Spinal cord (tissue), 10 donors: ENCODE data around the gene CD38. TPM values are rescaled to one million over a fixed set of nuclear protein-coding genes. Genes with fewer than 3 reads are reported as not detected.
"Not testable (repeated sequence)": the region's sequence is repeated elsewhere in the genome, so short reads cannot be mapped to it uniquely, and the experiment has no call there.

Source experiments
- DNase-seq, 6 donors: peaks; one replicate each; pipeline versions ENCODE4 v3.0.0 to v3.0.0-alpha.2; 2013 to 2015; ENCODE audit warnings: low spot score in 6 of 6, low read depth in 4 of 6
- H3K27ac ChIP-seq: one replicate; pipeline ENCODE4 v1.5.1; 2013; ENCODE audit warnings: low read depth, low read length, control low read depth
- H3K27me3 ChIP-seq: one replicate; pipeline ENCODE4 v1.6.1; 2013; ENCODE audit warnings: low read length; ENCODE audit not compliant: control insufficient read depth, insufficient read depth
- H3K36me3 ChIP-seq: one replicate; pipeline ENCODE4 v1.6.1; 2013; ENCODE audit warnings: low read length; ENCODE audit not compliant: control insufficient read depth, insufficient read depth
- H3K4me1 ChIP-seq: one replicate; pipeline ENCODE4 v1.6.1; 2013; ENCODE audit warnings: low read length; ENCODE audit not compliant: control insufficient read depth, insufficient read depth
- H3K4me3 ChIP-seq: one replicate; pipeline ENCODE4 v1.5.1; 2013; ENCODE audit warnings: low read depth, low read length, control low read depth
- H3K9me3 ChIP-seq: one replicate; pipeline ENCODE4 v1.6.1; 2013; ENCODE audit warnings: low read length; ENCODE audit not compliant: control insufficient read depth, insufficient read depth
- WGBS: methylation state at CpG from one replicate; pipeline ENCODE4 v1.1.5; 2013; ENCODE audit warnings: missing lambda C conversion rate; ENCODE audit not compliant: insufficient coverage; 5-methylcytosine and 5-hydroxymethylcytosine counted together
- polyA plus RNA-seq, 2 donors: library from polyadenylated mRNA; unstranded; fragments of 120-200 nt; gene quantifications; one replicate each; pipeline ENCODE4 v1.2.1, GENCODE V29; 2013; ENCODE audit not compliant: insufficient read length in 2 of 2
- total RNA-seq, 2 donors: library from RNA; depleted of rRNA in 1 of 2; stranded (reverse); fragments of 120-200 nt in 1 of 2; fragments of >200 nt in 1 of 2; gene quantifications; one replicate each; pipeline versions ENCODE4 v1.2.3 to v1.2.4, GENCODE V29; 2013 to 2014
- donor health status: healthy.

CD38 gene
- total and polyA plus RNA-seq, 4 donors: 3.0 to 8.2 (median 5.1) TPM

DNA sequence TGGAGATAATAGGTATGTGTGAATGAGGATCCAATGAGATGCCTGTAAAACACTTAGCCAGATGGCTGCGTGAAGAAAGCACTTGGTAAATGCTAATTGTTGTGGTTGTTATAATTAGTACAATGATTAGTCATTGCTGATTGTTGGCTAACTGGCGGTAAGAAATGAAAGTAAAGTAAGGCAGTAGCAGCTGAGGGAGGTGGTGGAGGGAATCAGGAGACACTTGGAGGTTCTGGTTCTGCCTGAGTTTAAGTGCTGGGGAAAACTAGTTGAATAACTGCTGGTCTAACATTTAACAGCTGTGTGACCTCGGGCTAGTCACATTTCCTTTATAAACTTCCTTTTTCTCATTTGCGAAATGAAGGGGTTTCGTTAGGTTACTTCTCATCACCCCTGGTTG lies 30.9 kb downstream of the CD38 start:
- H3K27ac ChIP-seq: no peak overlapping the region
- H3K4me1 ChIP-seq: no peaks in the 10 kb centered on the region
- DNase-seq: no peak
- H3K36me3 ChIP-seq: no peaks in the 10 kb centered on the region
- no peaks in the 10 kb centered on the region for H3K27me3 ChIP-seq
- H3K9me3 ChIP-seq: no peaks in the 10 kb centered on the region
- H3K4me3 ChIP-seq: no peak overlapping the region
- WGBS: 75% methylated on average over 2 of the region's 5 CpGs

DNA sequence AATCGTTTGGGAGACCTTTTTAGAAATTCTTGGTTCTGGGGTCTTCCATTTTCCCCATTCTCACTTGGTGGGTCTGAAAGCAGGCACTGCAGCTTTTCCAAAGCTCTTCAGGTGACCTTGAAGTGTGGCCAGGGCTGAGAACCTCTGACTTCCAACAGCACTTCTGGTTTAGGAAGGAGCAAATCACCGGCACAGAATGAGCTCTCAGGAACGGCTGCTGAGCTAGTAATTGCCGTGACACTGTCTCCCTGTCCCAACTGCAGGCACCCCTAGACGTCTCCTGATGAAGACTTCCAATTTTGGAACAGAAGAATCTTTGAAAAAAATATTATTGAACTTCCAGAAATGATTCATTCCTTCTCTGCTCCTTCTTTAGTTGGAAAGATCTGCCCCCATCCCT lies 31.3 kb downstream of the CD38 start:
- Histone ChIP-seq H3K36me3 (no peaks in the 10 kb centered on the region), H3K4me1 (no peaks in the 10 kb centered on the region), H3K27ac (no peak overlapping the region), H3K4me3 (no peak overlapping the region), H3K9me3 (no peaks in the 10 kb centered on the region), H3K27me3 (no peaks in the 10 kb centered on the region)
- DNase-seq: no peak
- 78% methylated on average over 3 of the region's 5 CpGs for WGBS

DNA sequence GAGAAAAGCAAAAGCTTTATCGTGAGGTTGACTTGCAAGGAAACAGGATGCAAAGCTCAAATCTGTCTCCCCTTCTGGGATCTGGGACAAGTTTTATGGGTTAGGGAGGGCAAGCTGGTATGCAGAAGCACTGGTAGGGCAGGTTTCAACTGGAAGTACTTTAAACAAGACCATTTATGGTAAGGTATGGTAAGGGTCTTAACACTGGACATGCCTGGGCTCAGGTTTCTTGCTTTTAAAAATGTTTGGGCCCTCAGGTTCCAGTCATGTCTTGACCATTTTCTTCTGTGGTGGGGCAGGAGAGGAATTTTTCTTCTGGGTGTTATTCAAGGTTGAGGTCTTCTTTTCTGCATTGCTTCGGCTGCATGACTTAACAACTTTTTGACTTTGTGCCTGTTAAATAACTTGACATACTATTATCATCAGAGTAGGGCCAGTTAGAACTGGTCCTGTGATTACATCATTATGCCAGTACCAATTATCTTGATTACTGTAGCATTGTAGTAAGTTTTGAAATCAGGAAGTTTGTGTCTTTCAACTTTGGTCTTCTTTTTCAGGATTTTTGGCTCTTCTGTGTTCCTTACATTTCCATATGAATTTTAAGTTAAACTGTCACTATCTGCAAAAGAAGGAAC lies 33.7 kb downstream of the CD38 start:
- H3K27ac ChIP-seq: no peak overlapping the region
- WGBS: 82% methylated on average over 1 of the region's 2 CpGs
- no peaks in the 10 kb centered on the region for H3K36me3 ChIP-seq
- DNase-seq: no peak
- H3K4me1 ChIP-seq: no peaks in the 10 kb centered on the region
- no peak overlapping the region for H3K4me3 ChIP-seq
- no peaks in the 10 kb centered on the region for H3K27me3 ChIP-seq
- no peaks in the 10 kb centered on the region for H3K9me3 ChIP-seq

DNA sequence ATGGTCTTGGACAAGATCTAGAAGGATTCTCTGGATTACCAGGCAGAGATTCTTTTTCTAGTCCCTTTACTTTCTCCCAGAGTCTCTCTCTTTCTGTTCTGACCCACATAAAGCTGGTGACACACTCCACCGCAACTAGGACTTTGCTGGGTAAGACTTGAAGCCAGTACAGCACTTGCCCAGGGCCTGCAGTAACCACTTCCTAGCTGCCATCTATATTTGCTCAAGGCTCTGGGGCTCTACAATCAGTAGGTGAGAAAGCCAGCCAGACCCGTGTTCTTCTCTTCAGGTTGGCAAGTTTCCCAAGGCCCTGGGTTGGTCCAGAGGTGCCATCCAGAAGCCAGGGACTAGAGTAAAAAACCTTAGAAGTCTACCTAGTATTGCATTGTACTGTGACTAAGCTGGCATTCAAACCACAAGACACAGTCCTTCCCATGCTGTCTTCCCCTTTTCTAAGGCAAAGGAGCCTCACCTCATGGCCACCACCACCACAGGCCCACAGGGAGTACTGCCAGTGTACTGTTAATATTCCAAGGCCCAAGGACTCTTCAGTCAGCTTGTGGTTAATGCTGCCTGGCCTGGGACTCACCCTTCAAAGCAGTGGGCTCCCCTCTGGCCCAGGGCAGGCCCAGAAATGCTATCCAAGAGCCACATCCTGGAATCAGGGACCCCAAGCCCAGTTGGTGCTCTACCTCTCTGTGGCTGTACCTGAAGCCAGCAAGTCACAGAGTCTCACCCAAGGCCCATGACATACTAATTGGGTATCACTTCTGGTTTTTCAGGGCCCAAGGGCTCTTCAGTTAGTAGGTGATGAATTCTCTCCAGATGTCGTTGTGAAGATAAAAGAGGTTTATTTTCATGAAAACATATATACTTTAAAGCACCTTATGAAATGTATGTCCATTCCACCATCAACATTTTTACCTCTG lies 54.7 kb downstream of the CD38 start:
- no peak overlapping the region for H3K4me3 ChIP-seq
- no peak overlapping the region for H3K27ac ChIP-seq
- WGBS: 96% methylated on average over 2 of the region's 3 CpGs
- DNase-seq: no peak
- no peaks in the 10 kb centered on the region for H3K9me3 ChIP-seq
- H3K27me3 ChIP-seq: no peaks in the 10 kb centered on the region
- H3K36me3 ChIP-seq: no peaks in the 10 kb centered on the region
- no peaks in the 10 kb centered on the region for H3K4me1 ChIP-seq

GRCh38 chr4:15833801-15834200 lies 55.7 kb downstream of the CD38 start:
- Histone ChIP-seq H3K4me1 (no peaks in the 10 kb centered on the region), H3K27me3 (no peaks in the 10 kb centered on the region), H3K9me3 (no peaks in the 10 kb centered on the region), H3K4me3 (no peak overlapping the region), H3K36me3 (no peaks in the 10 kb centered on the region), H3K27ac (no peak overlapping the region)
- DNase-seq: no peak
- WGBS: no CpG with 5 or more reads among the region's 1 CpG

- Histone ChIP-seq H3K27me3 (no peaks in the 10 kb centered on the region), H3K4me3 (no peak overlapping the region), H3K27ac (no peak overlapping the region), H3K36me3 (no peaks in the 10 kb centered on the region), H3K4me1 (no peaks in the 10 kb centered on the region), H3K9me3 (no peaks in the 10 kb centered on the region)
- DNase-seq: no peak
These were observed 58.2 kb downstream of the CD38 start for GRCh38 chr4:15836362-15836761.

GRCh38 chr4:15837591-15837990 lies 59.5 kb downstream of the CD38 start:
- no peaks in the 10 kb centered on the region for H3K27me3 ChIP-seq
- no peak for DNase-seq
- H3K4me1 ChIP-seq: no peaks in the 10 kb centered on the region
- no peaks in the 10 kb centered on the region for H3K36me3 ChIP-seq
- no CpG with 5 or more reads among the region's 1 CpG for WGBS
- no peak overlapping the region for H3K27ac ChIP-seq
- no peaks in the 10 kb centered on the region for H3K9me3 ChIP-seq
- no peak overlapping the region for H3K4me3 ChIP-seq

- H3K4me3 ChIP-seq, H3K27ac ChIP-seq, H3K4me1 ChIP-seq, DNase-seq, H3K9me3 ChIP-seq, H3K27me3 ChIP-seq, H3K36me3 ChIP-seq: not testable (repeated sequence)
- no CpG with 5 or more reads among the region's 16 CpGs for WGBS
These were observed 63.1 kb downstream of the CD38 start for GRCh38 chr4:15841194-15841730.

- Histone ChIP-seq H3K36me3 (no peaks in the 10 kb centered on the region), H3K9me3 (no peaks in the 10 kb centered on the region), H3K4me1 (no peaks in the 10 kb centered on the region), H3K27ac (no peak overlapping the region), H3K27me3 (no peaks in the 10 kb centered on the region), H3K4me3 (no peak overlapping the region)
- 100% methylated on average over 1 of the region's 2 CpGs for WGBS
- DNase-seq: no peak
These were observed 69.6 kb downstream of the CD38 start for GRCh38 chr4:15847746-15848145.
